Subcutaneous adipose tissue (tissue), 4 donors: ENCODE results near the gene DLEC1. TPM values are rescaled to one million over a fixed set of nuclear protein-coding genes. Genes with fewer than 3 reads are reported as not detected.

Experiments used
- small RNA-seq: library from RNA; depleted of rRNA; stranded (forward); fragments of <200 nt; gene quantifications from one replicate; pipeline ENCODE3, GENCODE V24; 2016
- total RNA-seq, 4 donors: library from RNA; depleted of rRNA; stranded (reverse); fragments of >200 nt; gene quantifications; one replicate each; pipeline ENCODE4 v1.1.0, GENCODE V29; 2016
- TF ChIP-seq, protein P1 (sequence below): fragments of 450-650 bp; IDR thresholded peaks from one replicate; pipeline ENCODE4 v1.5.1; 2016; ENCODE audit warnings: low read depth, mild to moderate bottlenecking, control low read depth, antibody characterized with exemption, moderate library complexity

Gene DLEC1
- total RNA-seq, 4 donors from 2014 or later, result 0.85 to 1.3 (median 1.2) TPM

DNA sequence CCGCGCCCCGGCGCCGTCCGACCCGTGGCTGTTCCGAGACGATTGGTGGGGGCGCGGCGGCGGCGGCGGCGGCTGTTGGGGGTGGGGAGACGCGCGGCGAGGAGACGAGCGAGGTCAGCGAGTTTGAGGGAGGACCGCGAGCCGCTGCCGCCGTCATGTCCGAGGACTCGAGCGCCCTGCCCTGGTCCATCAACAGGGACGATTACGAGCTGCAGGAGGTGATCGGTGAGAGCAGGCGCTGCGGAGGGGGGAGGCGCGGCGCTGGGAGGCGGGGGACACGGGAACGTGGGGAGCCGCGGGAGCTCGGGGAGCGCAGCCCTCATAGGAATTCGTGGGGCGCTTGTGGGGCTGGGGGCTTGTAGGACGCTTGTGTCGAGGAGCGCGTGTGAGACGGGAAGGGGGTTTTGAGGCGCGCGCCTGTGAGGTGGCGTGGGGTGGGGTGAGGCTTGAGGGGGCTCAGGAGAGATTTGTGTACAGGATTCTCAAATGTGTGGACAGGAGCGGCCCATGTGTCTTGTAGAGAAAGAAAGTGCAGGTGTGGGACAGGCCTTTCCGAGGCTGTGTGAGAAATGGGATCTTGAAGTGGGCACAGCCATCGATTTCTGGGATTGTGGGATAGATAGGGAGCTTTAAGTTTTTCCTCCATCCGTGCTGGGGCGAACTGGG, 126.8 kb downstream of the DLEC1 start:
- TF ChIP-seq, protein P1, sequence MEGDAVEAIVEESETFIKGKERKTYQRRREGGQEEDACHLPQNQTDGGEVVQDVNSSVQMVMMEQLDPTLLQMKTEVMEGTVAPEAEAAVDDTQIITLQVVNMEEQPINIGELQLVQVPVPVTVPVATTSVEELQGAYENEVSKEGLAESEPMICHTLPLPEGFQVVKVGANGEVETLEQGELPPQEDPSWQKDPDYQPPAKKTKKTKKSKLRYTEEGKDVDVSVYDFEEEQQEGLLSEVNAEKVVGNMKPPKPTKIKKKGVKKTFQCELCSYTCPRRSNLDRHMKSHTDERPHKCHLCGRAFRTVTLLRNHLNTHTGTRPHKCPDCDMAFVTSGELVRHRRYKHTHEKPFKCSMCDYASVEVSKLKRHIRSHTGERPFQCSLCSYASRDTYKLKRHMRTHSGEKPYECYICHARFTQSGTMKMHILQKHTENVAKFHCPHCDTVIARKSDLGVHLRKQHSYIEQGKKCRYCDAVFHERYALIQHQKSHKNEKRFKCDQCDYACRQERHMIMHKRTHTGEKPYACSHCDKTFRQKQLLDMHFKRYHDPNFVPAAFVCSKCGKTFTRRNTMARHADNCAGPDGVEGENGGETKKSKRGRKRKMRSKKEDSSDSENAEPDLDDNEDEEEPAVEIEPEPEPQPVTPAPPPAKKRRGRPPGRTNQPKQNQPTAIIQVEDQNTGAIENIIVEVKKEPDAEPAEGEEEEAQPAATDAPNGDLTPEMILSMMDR, result no peak

DNA sequence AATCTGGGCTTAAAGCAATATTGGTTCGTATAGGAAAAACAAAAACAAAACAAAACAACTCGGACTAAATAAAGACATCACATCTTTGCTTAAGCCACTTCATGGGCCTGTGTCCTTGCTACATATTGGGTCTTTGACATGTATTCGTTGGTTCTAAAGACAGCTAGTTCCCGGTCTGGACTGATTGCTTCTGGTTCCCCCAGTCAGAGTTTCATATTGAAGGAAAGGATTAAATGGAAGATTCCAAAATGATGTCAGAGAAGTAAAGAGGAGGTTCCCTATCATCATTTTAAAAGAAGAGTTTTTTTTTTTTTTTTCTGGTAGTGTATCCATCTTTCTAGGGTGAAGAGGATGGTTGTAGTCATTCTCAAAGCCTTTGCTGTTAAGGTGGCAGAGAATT, 128.6 kb downstream of the DLEC1 start:
- TF ChIP-seq, protein P1, result no peak

DNA sequence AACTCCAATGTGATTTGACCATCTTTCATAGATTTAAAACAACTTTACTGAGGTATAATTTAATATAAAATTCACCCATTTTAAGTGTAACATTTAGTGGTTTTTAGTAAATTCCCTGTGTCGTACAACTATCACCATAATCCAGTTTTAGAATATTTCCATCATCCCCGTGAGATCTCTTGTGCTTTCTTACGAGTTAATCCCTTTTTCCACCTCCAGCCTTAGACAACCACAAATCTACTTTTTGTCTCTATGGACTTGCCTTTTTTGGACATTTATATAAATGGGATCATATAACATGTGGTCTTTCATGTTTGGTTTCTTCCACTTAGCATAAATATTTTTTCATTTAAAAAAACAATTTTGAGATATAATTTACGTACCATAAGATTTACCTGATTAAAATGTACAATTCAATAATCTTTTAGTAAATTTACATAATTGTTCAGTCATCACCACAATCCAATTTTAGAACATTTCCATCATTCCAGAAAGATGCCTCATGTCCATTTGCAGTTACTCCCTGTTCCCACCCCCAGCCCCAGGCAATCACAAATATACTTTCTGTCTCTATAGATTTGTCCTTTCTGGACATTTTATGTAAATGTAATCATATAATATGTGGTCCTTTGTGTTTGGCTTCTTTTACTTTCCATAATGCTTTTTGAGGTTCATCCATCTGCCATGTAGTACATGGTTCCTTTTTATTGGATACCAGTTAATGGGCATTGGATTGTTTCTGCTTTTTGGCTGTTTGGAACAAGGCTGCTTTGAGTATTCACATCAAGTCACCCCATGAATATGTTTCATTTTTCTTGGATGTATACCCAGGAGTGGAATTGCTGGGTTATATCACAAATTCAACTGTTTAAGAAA, 129.4 kb downstream of the DLEC1 start:
- TF ChIP-seq, protein P1, result no peak

DNA sequence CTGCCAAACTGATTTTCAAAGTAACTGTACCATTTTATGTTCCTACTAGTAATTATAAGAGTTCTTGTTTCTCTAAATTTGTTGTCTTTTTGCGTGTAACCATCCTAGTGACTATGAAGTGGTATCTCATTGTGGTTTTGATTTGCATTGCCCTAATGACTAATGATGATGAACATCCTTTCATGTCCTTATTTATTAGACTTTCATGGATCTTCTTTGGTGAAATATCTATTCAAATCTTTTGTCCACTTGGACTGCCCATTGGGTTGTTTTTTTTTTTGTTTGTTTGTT, 130.0 kb downstream of the DLEC1 start:
- TF ChIP-seq, protein P1, result no peak

DNA sequence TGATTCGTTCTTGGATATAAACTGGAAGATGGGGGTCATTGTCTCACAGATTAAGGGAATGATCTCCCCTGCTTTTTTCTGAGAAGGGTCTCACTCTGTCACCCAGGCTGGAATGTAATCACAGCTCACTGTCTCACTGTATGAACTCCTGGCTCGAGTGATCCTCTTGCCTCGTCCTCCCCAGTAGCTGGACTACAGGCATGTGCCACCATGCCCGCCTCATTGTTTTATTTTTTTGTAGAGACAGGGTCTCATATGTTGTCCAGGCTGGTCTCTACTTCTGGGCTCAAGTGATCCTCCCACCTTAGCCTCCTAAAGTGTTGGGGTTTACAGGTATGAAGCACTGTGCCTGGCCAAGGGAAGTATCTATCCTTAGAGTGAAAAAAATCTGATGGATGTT, 131.7 kb downstream of the DLEC1 start:
- TF ChIP-seq, protein P1, result no peak

DNA sequence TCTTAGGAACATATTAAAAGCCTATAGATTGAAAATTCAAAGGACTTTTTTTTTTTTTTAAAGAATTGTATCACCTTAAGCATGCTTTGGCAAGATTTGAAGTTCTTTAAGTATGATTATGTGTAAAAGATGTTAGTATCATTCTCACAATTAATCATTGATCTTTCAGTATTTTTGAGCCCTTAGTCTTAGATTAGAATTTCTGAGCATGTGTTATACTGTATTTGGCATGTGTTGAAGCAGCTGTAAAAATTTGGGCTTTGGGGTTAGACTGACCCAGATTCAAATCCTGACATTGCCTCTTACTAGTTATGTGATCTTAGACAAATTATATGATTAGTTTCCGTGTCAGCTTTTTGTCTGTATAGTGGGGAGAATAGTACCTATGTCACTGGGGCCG, 132.6 kb downstream of the DLEC1 start:
- TF ChIP-seq, protein P1, result no peak

Small RNA genes within 50 kb of the gene (small RNA-seq; reads per million reads assigned to genes)
- 0.49 reads per million for gene RF00019

Other genes with a start within 250 kb of the DLEC1 start
- gene CTDSPL, start 177.3 kb upstream of the DLEC1 start, total RNA-seq, result 10 to 100 TPM; 29.0 to 34.8 (median 30.1) TPM
- gene VILL, start 48.4 kb upstream of the DLEC1 start, total RNA-seq, result 1 to 10 TPM; 3.4 to 9.0 (median 7.0) TPM
- 10 to 100 TPM; 17.4 to 34.8 (median 25.2) TPM for gene PLCD1, start 9.6 kb upstream of the DLEC1 start, total RNA-seq
- 100 to 1,000 TPM in 1 of 4 donors, 10 to 100 TPM in 3; 42.4 to 121 (median 74.5) TPM for gene ACAA1, start 97.9 kb downstream of the DLEC1 start, total RNA-seq
- 100 to 1,000 TPM in 1 of 4 donors, 10 to 100 TPM in 3; 32.6 to 109 (median 45.8) TPM for gene MYD88, start 99.5 kb downstream of the DLEC1 start, total RNA-seq
- 10 to 100 TPM; 30.0 to 49.6 (median 33.0) TPM for gene OXSR1, start 126.3 kb downstream of the DLEC1 start, total RNA-seq
- under 1 TPM in 1 of 4 donors, not detected in 3; 0.51 TPM for gene SLC22A13, start 226.6 kb downstream of the DLEC1 start, total RNA-seq
- gene SLC22A14, start 243.1 kb downstream of the DLEC1 start, total RNA-seq, result not detected